Measurements from ENCODE around the gene FOXO1. TPM values are rescaled to one million over a fixed set of nuclear protein-coding genes. Genes with fewer than 3 reads are reported as not detected.

The FOXO1 gene
- total RNA-seq, 1 donor from 2014 or later, result 17.7 TPM

DNA sequence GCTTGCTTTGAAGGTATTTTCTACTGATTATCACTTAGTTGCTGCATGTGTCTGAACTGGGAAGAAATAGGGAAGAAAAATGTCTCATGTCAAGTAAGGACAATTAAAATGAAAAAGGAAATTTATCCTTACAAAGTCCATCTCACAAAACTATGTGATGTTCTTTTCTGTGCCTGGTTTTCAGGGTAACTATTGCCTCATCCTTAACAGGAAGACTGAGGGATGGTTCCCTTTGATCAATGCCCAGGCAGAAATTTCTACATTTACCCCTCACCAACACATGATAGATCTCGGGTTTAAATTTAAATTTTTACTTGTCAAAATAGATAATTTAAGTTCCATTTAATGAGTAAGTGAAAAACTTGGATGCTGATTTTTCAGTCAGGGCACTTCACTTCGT, 3.9 kb upstream of the FOXO1 start:
- no peaks in the 10 kb centered on the region for H3K36me3 ChIP-seq (ENCODE audit: control insufficient read depth, insufficient read depth, low read length)
- DNase-seq (ENCODE audit: low read depth), result no peak
- no peak overlapping the region for H3K4me3 ChIP-seq (ENCODE audit: low read depth, low read length)
- no peaks in the 10 kb centered on the region for H3K27me3 ChIP-seq (ENCODE audit: control insufficient read depth, insufficient read depth, low read length)
- TF ChIP-seq, protein P1, sequence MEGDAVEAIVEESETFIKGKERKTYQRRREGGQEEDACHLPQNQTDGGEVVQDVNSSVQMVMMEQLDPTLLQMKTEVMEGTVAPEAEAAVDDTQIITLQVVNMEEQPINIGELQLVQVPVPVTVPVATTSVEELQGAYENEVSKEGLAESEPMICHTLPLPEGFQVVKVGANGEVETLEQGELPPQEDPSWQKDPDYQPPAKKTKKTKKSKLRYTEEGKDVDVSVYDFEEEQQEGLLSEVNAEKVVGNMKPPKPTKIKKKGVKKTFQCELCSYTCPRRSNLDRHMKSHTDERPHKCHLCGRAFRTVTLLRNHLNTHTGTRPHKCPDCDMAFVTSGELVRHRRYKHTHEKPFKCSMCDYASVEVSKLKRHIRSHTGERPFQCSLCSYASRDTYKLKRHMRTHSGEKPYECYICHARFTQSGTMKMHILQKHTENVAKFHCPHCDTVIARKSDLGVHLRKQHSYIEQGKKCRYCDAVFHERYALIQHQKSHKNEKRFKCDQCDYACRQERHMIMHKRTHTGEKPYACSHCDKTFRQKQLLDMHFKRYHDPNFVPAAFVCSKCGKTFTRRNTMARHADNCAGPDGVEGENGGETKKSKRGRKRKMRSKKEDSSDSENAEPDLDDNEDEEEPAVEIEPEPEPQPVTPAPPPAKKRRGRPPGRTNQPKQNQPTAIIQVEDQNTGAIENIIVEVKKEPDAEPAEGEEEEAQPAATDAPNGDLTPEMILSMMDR (IDR thresholded peaks at IDR 0.05; ENCODE audit: insufficient read depth, low read length, poor library complexity, severe bottlenecking), result no peak

GRCh38 chr13:40668335-40668734, 1.9 kb upstream of the FOXO1 start:
- no peak for DNase-seq (ENCODE audit: low read depth)
- H3K4me3 ChIP-seq (ENCODE audit: low read depth, low read length), result no peak overlapping the region
- no peaks in the 10 kb centered on the region for H3K27me3 ChIP-seq (ENCODE audit: control insufficient read depth, insufficient read depth, low read length)
- TF ChIP-seq, protein P1 (IDR thresholded peaks at IDR 0.05; ENCODE audit: insufficient read depth, low read length, poor library complexity, severe bottlenecking), result peak; percentile 44
- H3K36me3 ChIP-seq (ENCODE audit: control insufficient read depth, insufficient read depth, low read length), result no peaks in the 10 kb centered on the region

DNA sequence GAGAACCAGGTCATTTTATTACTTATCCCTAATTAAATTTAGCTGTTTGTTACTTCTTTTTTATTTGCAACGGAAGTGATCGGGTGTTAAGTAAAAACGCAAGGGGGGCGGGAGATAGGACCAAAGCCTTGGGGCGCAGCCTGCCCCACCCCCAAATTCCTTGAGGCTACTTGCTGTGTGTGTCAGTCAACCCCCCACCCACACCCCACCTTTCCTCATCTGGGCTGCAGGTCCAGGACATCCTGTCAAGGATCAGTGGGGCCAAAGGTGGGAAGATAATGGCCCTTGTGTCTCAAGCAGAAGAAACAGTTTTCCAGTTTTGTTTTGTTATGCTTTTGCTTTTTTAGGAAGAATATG, 1.2 kb upstream of the FOXO1 start:
- H3K4me3 ChIP-seq (ENCODE audit: low read depth, low read length), result peak overlapping the region; percentile 95
- TF ChIP-seq, protein P1 (IDR thresholded peaks at IDR 0.05; ENCODE audit: insufficient read depth, low read length, poor library complexity, severe bottlenecking), result no peak
- no peak for DNase-seq (ENCODE audit: low read depth)
- no peaks in the 10 kb centered on the region for H3K27me3 ChIP-seq (ENCODE audit: control insufficient read depth, insufficient read depth, low read length)
- H3K36me3 ChIP-seq (ENCODE audit: control insufficient read depth, insufficient read depth, low read length), result no peaks in the 10 kb centered on the region

- no peaks in the 10 kb centered on the region for H3K36me3 ChIP-seq (ENCODE audit: control insufficient read depth, insufficient read depth, low read length)
- DNase-seq (ENCODE audit: low read depth), result no peak
- TF ChIP-seq, protein P1 (IDR thresholded peaks at IDR 0.05; ENCODE audit: insufficient read depth, low read length, poor library complexity, severe bottlenecking), result no peak
- no peaks in the 10 kb centered on the region for H3K27me3 ChIP-seq (ENCODE audit: control insufficient read depth, insufficient read depth, low read length)
- peak overlapping the region; percentile 95 for H3K4me3 ChIP-seq (ENCODE audit: low read depth, low read length)
Measured at GRCh38 chr13:40666933-40667621, 636 bp upstream of the FOXO1 start.

DNA sequence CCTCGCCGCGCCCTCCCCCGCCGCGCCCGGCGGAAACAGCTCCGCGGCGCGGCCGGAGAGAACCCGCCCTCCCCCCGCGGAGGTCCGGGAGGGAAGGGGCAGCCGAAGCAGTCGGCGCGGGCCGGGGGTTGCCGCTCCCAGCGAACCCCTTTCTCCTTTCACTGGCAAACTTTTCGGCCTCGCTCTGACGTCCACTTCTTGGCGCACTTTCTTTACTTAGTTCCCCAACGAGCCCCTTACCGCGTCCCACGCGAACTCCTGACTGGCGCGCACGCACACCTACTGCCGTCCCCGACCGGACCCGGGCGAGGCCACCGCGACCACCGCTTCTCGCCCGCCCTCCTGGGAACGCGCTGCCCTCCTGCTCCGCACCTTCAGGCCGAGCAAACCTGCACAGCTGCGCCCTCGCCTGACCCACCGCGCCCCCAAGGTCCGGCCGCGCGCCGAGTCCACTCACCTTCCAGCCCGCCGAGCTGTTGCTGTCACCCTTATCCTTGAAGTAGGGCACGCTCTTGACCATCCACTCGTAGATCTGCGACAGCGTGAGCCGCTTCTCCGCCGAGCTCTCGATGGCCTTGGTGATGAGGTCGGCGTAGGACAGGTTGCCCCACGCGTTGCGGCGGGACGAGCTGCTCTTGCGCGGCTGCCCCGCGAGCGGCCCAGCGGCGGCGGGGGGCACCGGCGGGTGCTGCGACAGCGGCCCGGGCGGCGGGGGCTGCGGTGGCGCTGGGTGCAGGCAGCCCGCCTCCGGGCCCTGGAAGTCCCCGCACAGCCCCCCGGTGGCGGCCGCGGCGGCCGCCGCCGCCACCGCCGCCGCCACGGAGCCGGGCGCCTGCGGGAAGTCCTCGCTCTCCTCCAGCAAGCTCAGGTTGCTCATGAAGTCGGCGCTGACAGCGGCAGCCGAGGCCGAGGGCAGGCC, 1.1 kb downstream of the FOXO1 start:
- Histone ChIP-seq H3K4me3 (ENCODE audit: low read depth, low read length) (peak overlapping the region; percentile 95), H3K27me3 (ENCODE audit: control insufficient read depth, insufficient read depth, low read length) (no peaks in the 10 kb centered on the region), H3K36me3 (ENCODE audit: control insufficient read depth, insufficient read depth, low read length) (no peaks in the 10 kb centered on the region)
- TF ChIP-seq, protein P1 (IDR thresholded peaks at IDR 0.05; ENCODE audit: insufficient read depth, low read length, poor library complexity, severe bottlenecking), result no peak
- no peak for DNase-seq (ENCODE audit: low read depth)

Measured in kidney epithelial cell (primary cell).